ENCODE results near the gene GLRX5. TPM values are rescaled to one million over a fixed set of nuclear protein-coding genes. Genes with fewer than 3 reads are reported as not detected.

Gene GLRX5
- total RNA-seq, 4 donors from 2014 or later: 28.0 to 83.2 (median 74.0) TPM

DNA sequence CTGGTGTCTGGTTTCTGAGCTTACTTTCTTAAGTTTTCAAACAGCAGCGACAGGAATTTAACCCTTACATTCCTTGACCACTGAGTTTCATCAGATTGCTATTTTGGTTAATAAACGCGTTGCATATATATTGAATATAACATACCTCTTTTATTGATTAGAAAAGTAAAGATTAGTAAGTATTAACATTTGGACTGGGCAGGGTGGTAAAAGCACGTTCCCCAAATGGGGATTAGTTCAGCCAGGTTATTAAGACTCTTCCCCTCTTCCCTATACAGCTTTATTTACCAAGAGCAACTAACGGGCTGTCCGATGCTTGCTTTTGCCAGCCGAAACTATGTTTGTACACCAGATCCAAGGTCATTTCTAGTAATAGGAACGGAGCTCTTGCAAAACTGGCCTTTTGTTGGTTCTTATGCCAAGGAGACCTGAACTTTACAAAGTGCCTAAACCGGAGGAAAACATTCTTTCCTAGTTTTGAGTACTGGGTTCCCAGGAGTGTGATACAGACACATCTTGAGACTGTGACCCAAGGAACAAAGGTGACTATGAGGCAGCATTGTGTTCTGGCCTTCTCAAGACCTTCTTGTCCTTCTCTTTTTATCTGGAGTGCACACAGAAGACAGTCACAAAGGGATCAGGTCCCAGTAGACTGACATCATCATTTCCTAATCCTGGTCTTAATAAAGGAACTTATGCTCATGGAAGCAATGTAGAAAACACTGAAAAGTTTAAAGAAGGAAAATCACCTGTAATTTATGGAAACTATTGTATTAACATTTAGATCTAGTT lies 2.6 kb downstream of the GLRX5 start:
- no peak for TF ChIP-seq POLR2A (IDR thresholded peaks at IDR 0.05)
- TF ChIP-seq, protein P1, sequence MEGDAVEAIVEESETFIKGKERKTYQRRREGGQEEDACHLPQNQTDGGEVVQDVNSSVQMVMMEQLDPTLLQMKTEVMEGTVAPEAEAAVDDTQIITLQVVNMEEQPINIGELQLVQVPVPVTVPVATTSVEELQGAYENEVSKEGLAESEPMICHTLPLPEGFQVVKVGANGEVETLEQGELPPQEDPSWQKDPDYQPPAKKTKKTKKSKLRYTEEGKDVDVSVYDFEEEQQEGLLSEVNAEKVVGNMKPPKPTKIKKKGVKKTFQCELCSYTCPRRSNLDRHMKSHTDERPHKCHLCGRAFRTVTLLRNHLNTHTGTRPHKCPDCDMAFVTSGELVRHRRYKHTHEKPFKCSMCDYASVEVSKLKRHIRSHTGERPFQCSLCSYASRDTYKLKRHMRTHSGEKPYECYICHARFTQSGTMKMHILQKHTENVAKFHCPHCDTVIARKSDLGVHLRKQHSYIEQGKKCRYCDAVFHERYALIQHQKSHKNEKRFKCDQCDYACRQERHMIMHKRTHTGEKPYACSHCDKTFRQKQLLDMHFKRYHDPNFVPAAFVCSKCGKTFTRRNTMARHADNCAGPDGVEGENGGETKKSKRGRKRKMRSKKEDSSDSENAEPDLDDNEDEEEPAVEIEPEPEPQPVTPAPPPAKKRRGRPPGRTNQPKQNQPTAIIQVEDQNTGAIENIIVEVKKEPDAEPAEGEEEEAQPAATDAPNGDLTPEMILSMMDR (IDR thresholded peaks at IDR 0.05 in 4 of 5, conservative IDR thresholded peaks at IDR 0.05 in 1 of 5): no peak
- intact Hi-C loops (cut with DNase I; ENCODE audit: low total_unique reads): loop anchor here (2.0 to 10.0 kb wide), 3 partner anchors 27 to 383 kb away; partner anchors contain the start of gene DICER1
- in situ Hi-C loops (cut with MboI; ENCODE audit: low sequenced_read_pairs in 4 of 4): loop anchor here in 2 of 4 donors (25.0 kb wide), 2 partner anchors 375 to 400 kb away; partner anchors contain the start of gene DICER1 (in 1 of the 2)
- H3K27me3 ChIP-seq: no peaks in the 10 kb centered on the region
- DNase-seq (no peak), ATAC-seq (peak in 1 of 2 donors; percentile 16)
- peak overlapping the region; percentile 91 to 95 (median 92) for H3K27ac ChIP-seq
- H3K9me3 ChIP-seq: no peaks in the 10 kb centered on the region
- H3K36me3 ChIP-seq: no peaks in the 10 kb centered on the region
- H3K4me3 ChIP-seq: peak overlapping the region in 2 of 4 donors; percentile 34 to 69
- peaks cover 71 to 78% of the 10 kb centered on the region in 2 donors for H3K4me1 ChIP-seq

GRCh38 chr14:95538801-95539509 lies 4.1 kb downstream of the GLRX5 start:
- intact Hi-C loops (cut with DNase I; ENCODE audit: low total_unique reads) (loop anchor here (10.0 kb wide), 2 partner anchors 244 to 384 kb away; partner anchors contain the start of gene DICER1), in situ Hi-C loops (cut with MboI; ENCODE audit: low sequenced_read_pairs in 4 of 4) (loop anchor here in 2 of 4 donors (25.0 kb wide), 2 partner anchors 377 to 402 kb away; partner anchors contain the start of gene DICER1 (in 1 of the 2))
- Histone ChIP-seq H3K9me3 (no peaks in the 10 kb centered on the region), H3K4me3 (no peak overlapping the region), H3K27ac (peak overlapping the region; percentile 91 to 95 (median 92)), H3K27me3 (no peaks in the 10 kb centered on the region), H3K4me1 (peaks cover 57 to 72% of the 10 kb centered on the region in 2 donors), H3K36me3 (no peaks in the 10 kb centered on the region)
- DNase-seq (no peak), ATAC-seq (no peak)
- TF ChIP-seq, protein P1 (IDR thresholded peaks at IDR 0.05 in 4 of 5, conservative IDR thresholded peaks at IDR 0.05 in 1 of 5): no peak
- TF ChIP-seq POLR2A (IDR thresholded peaks at IDR 0.05): no peak

DNA sequence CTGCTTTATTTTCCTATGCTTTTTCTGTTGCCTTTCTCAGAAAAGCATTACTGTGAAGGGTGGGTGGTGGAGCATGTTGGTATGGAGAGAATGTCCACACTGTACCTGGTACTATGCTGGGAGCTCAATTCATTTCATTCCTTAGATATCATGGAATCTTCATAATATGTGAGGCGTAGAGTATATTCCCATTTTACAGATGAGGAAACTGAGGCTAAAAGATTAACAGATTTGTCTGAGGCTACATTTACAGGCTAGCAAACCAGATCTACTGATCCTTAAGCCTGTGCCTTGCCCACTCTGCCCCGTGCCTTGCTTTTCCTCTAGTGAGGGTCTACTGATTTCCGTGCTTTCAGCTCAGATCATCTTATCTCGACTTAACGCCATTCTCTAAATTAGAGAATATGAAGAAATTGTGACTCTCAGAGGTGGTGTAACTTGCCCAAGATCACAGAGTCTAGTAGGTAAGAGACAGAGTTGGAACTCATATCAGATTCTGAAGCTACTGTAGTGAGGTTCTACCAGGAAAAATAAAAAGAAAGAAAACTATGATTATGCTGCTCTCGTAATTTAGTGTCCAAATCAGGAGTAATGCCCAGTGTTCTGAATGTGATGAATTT lies 5.5 kb downstream of the GLRX5 start:
- in situ Hi-C loops (cut with MboI; ENCODE audit: low sequenced_read_pairs in 4 of 4) (loop anchor here in 2 of 4 donors (25.0 kb wide), 2 partner anchors 378 to 403 kb away; partner anchors contain the start of gene DICER1 (in 1 of the 2)), intact Hi-C loops (cut with DNase I; ENCODE audit: low total_unique reads) (no loop called here)
- Histone ChIP-seq H3K4me3 (no peak overlapping the region), H3K27me3 (no peaks in the 10 kb centered on the region), H3K9me3 (no peaks in the 10 kb centered on the region), H3K36me3 (no peaks in the 10 kb centered on the region), H3K4me1 (peaks cover 58 to 71% of the 10 kb centered on the region in 2 donors), H3K27ac (peak overlapping the region in 3 of 4 donors; percentile 91 to 94 (median 91))
- DNase-seq (no peak), ATAC-seq (no peak)
- TF ChIP-seq, protein P1 (IDR thresholded peaks at IDR 0.05 in 4 of 5, conservative IDR thresholded peaks at IDR 0.05 in 1 of 5): no peak
- no peak for TF ChIP-seq POLR2A (IDR thresholded peaks at IDR 0.05)

- Histone ChIP-seq H3K4me1 (peaks cover 59 to 65% of the 10 kb centered on the region in 2 donors), H3K36me3 (no peaks in the 10 kb centered on the region), H3K27ac (no peak overlapping the region), H3K9me3 (no peaks in the 10 kb centered on the region), H3K27me3 (no peaks in the 10 kb centered on the region), H3K4me3 (no peak overlapping the region)
- intact Hi-C loops (cut with DNase I; ENCODE audit: low total_unique reads): no loop called here
- in situ Hi-C loops (cut with MboI; ENCODE audit: low sequenced_read_pairs in 4 of 4): loop anchor here in 2 of 4 donors (25.0 kb wide), 2 partner anchors 379 to 404 kb away; partner anchors contain the start of gene DICER1 (in 1 of the 2)
- TF ChIP-seq, protein P1 (IDR thresholded peaks at IDR 0.05 in 4 of 5, conservative IDR thresholded peaks at IDR 0.05 in 1 of 5): no peak
- TF ChIP-seq POLR2A (IDR thresholded peaks at IDR 0.05): no peak
- DNase-seq (no peak), ATAC-seq (no peak)
Measured at GRCh38 chr14:95541346-95541745, 6.5 kb downstream of the GLRX5 start.

Measured in gastrocnemius medialis (tissue), 4 donors.